OCI-LY7 (cell line): ENCODE measurements around the gene NCK2. TPM values are rescaled to one million over a fixed set of nuclear protein-coding genes. Genes with fewer than 3 reads are reported as not detected.

Experiments used
- BruUV-seq: library from RNA; stranded (reverse); fragments of 400-500 nt; replicated peaks from 2 replicates; lab custom pipeline; 2021; lab: Mats Ljungman, UMichigan
- CTCF ChIA-PET: fragments of 300-600 bp; sonication (Branson Sonifier 250); formaldehyde crosslinking; loops from one replicate; lab custom pipeline; 2022; ENCODE audit warnings: antibody characterized with exemption; ENCODE audit not compliant: unreplicated experiment; lab: Charles Lee
- POLR2A ChIA-PET: fragments of 300-600 bp; sonication (Branson Sonifier 250); formaldehyde crosslinking; loops from one replicate; lab custom pipeline; 2022; ENCODE audit warnings: antibody characterized with exemption; lab: Charles Lee
- DNase-seq: peaks from one replicate; pipeline ENCODE4 v3.0.0-alpha.2; 2015; ENCODE audit warnings: low spot score
- H2AFZ ChIP-seq: fragments of 200-600 bp; sonication (generic), shearing (Covaris generic); 2 replicates; pipeline ENCODE4 v1.6.1; 2014; ENCODE audit warnings: mild to moderate bottlenecking, antibody characterized with exemption, low read length, moderate library complexity
- H3K27ac ChIP-seq: fragments of 200-600 bp; sonication (generic); 2 replicates; pipeline ENCODE4 v1.5.1; 2014; ENCODE audit warnings: mixed run types, low read depth, mild to moderate bottlenecking, moderate library complexity, low read length, inconsistent platforms; ENCODE audit not compliant: poor library complexity, severe bottlenecking
- H3K36me3 ChIP-seq: fragments of 200-600 bp; sonication (generic); 2 replicates; pipeline ENCODE4 v1.6.1; 2014; ENCODE audit warnings: mild to moderate bottlenecking, antibody characterized with exemption, low read length, moderate library complexity, mixed read lengths; ENCODE audit not compliant: insufficient read depth
- H3K4me1 ChIP-seq: fragments of 200-600 bp; sonication (generic); 2 replicates; pipeline ENCODE4 v1.5.1; 2014; ENCODE audit warnings: mild to moderate bottlenecking, low read length; ENCODE audit not compliant: insufficient read depth, poor library complexity, severe bottlenecking
- H3K4me2 ChIP-seq: fragments of 200-600 bp; sonication (generic); 2 replicates; pipeline ENCODE4 v1.6.1; 2014; ENCODE audit warnings: mild to moderate bottlenecking, low read length
- H3K4me3 ChIP-seq: fragments of 200-600 bp; sonication (generic); 2 replicates; pipeline ENCODE4 v1.5.1; 2014; ENCODE audit warnings: mild to moderate bottlenecking, low read depth, low read length; ENCODE audit not compliant: poor library complexity, severe bottlenecking
- H3K79me2 ChIP-seq: fragments of 200-600 bp; sonication (generic); 2 replicates; pipeline ENCODE4 v1.6.1; 2016; ENCODE audit warnings: low read depth, mild to moderate bottlenecking, low read length, moderate library complexity, mixed read lengths; ENCODE audit not compliant: insufficient read depth
- H3K9me2 ChIP-seq: fragments of 200-600 bp; sonication (generic); 2 replicates; pipeline ENCODE4 v1.6.1; 2016; ENCODE audit warnings: mild to moderate bottlenecking, low read length, mixed read lengths; ENCODE audit not compliant: insufficient read depth
- H3K9me3 ChIP-seq: fragments of 200-600 bp; sonication (generic); 2 replicates; pipeline ENCODE4 v1.6.1; 2014; ENCODE audit warnings: mild to moderate bottlenecking, mixed run types, low read length, mixed read lengths
- H4K20me1 ChIP-seq: fragments of 200-600 bp; sonication (generic); 2 replicates; pipeline ENCODE4 v1.6.1; 2014; ENCODE audit warnings: mild to moderate bottlenecking, antibody characterized with exemption, low read length, moderate library complexity, mixed read lengths; ENCODE audit not compliant: insufficient read depth
- CTCF ChIP-seq: fragments of 200-600 bp; sonication (generic); conservative IDR thresholded peaks from 2 replicates; pipeline ENCODE4 v1.5.1; 2014; ENCODE audit warnings: mild to moderate bottlenecking, antibody characterized with exemption, low read length, moderate library complexity, mixed read lengths
- EZH2phosphoT487 ChIP-seq: fragments of 200-600 bp; sonication (generic); IDR thresholded peaks from 2 replicates; pipeline ENCODE4 v1.6.1; 2018; ENCODE audit warnings: low read depth, borderline replicate concordance, mild to moderate bottlenecking, mixed run types, antibody characterized with exemption, low read length, moderate library complexity, mixed read lengths
- intact Hi-C: fragments of 100-400 bp; cut with micrococcal nuclease; formaldehyde crosslinking; loops from one replicate; pipeline ENCODE4 v1.10.0; 2022; ENCODE audit not compliant: unreplicated experiment
- total RNA-seq, 2 experiments: library from RNA; depleted of rRNA in 1 of 2; stranded (reverse); fragments of >200 nt in 1 of 2; shearing (Covaris generic) in 1 of 2; gene quantifications; 2 replicates each; pipeline ENCODE4 v1.2.3, GENCODE V29; 2014 to 2022

The NCK2 gene
- total RNA-seq, 2 experiments from 2014 or later, result 23.4 to 34.2 TPM

DNA sequence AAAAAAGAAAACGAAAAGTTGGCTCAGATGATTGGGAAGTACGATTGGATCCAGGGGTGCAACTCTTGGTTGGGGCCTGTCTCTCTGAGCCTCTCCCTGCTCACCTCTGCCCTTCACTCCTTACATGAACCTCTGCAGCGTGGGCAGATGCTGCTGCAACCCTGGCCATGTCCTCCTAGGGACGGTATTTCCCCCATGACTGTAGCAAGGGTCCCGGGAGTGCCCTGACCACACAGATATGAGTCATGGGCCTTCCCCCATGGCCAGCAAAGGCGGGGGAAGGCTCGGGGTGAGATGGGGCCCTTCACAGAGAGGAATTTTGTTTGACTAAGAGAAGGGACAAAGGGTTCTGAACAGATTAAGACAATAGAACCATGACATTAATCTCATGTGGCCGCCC is 129.0 kb downstream of the NCK2 start:
- H4K20me1 ChIP-seq, result no peaks in the 10 kb centered on the region

GRCh38 chr2:105874466-105874865 is 129.8 kb downstream of the NCK2 start:
- POLR2A ChIA-PET, result interaction anchor here (0.6 to 1.2 kb wide), 2 partner anchors 11 to 111 kb away, joined by 3 to 4 read pairs; no protein-coding TSS in a partner anchor
- intact Hi-C loops, result no loop called here
- CTCF ChIA-PET, result no interaction called here
- no peak overlapping the region for H3K4me2 ChIP-seq
- no peaks in the 10 kb centered on the region for H3K9me3 ChIP-seq
- no peak for DNase-seq
- H3K4me3 ChIP-seq, result no peak overlapping the region
- H2AFZ ChIP-seq, result no peak overlapping the region
- no peaks in the 10 kb centered on the region for H4K20me1 ChIP-seq
- no peaks in the 10 kb centered on the region for H3K9me2 ChIP-seq
- no TSS peak for BruUV-seq
- H3K27ac ChIP-seq, result no peak overlapping the region
- peaks cover 2% of the 10 kb centered on the region; the same call in 1 of the 2 replicates for H3K36me3 ChIP-seq
- H3K4me1 ChIP-seq, result no peaks in the 10 kb centered on the region
- TF ChIP-seq CTCF (no peak), EZH2phosphoT487 (no peak)
- no peaks in the 10 kb centered on the region for H3K79me2 ChIP-seq

More for the DNA sequence above, 129.0 kb downstream of the NCK2 start:
- Histone ChIP-seq H3K4me2 (no peak overlapping the region), H3K4me3 (no peak overlapping the region), H3K9me2 (no peaks in the 10 kb centered on the region), H3K4me1 (no peaks in the 10 kb centered on the region), H3K27ac (no peak overlapping the region), H3K79me2 (no peaks in the 10 kb centered on the region), H3K9me3 (no peaks in the 10 kb centered on the region), H2AFZ (no peak overlapping the region), H3K36me3 (no peaks in the 10 kb centered on the region; the same call in 1 of the 2 replicates)
- CTCF ChIA-PET, result no interaction called here
- DNase-seq, result no peak
- TF ChIP-seq CTCF (no peak), EZH2phosphoT487 (no peak)
- POLR2A ChIA-PET, result interaction anchor here (1.2 kb wide), 1 partner anchor 12 kb away, joined by 4 read pairs; no protein-coding TSS in a partner anchor
- BruUV-seq, result no TSS peak
- intact Hi-C loops, result no loop called here

DNA sequence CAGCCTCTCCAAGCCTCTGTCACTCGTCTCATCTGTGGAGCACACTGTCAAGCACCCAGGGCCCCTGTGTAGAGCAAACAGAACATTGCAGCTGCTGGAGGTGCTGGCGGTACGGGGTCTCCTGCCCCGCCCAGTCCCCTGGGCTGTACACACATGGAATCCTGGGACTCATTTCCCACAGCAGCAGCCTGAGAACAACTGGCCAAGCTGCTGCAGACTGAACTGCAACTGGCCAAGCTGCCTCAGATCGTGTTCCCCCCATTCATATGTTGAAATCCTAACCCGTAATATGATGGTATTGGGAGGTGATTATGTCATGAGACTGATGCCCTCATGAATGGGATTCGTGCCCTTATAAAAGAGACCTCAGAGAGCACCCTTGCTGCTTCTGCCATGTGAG is 130.5 kb downstream of the NCK2 start:
- no peak for DNase-seq
- Histone ChIP-seq H3K4me2 (no peak overlapping the region), H3K9me2 (no peaks in the 10 kb centered on the region), H3K27ac (no peak overlapping the region), H3K9me3 (no peaks in the 10 kb centered on the region), H4K20me1 (no peaks in the 10 kb centered on the region), H2AFZ (no peak overlapping the region), H3K36me3 (peaks cover 3% of the 10 kb centered on the region; the same call in 1 of the 2 replicates), H3K4me1 (peaks cover 4% of the 10 kb centered on the region), H3K79me2 (no peaks in the 10 kb centered on the region), H3K4me3 (no peak overlapping the region)
- no peak for TF ChIP-seq EZH2phosphoT487
- TF ChIP-seq CTCF, result no peak
- BruUV-seq, result no TSS peak
- intact Hi-C loops, result no loop called here
- CTCF ChIA-PET, result no interaction called here
- POLR2A ChIA-PET, result no interaction called here
